Renal pelvis (tissue), 4 donors: Measurements from ENCODE around the gene IRF2. TPM values are rescaled to one million over a fixed set of nuclear protein-coding genes. Genes with fewer than 3 reads are reported as not detected.
A peak's percentile ranks its signal among the peaks of the same experiment; 100 is the strongest.

ENCODE experiments used
- DNase-seq: peaks from one replicate; pipeline ENCODE4 v3.0.0-alpha.2; 2013
- polyA plus RNA-seq, 3 donors: library from polyadenylated mRNA; unstranded; fragments of 120-200 nt; gene quantifications; one replicate each; pipeline ENCODE4 v1.2.1, GENCODE V29; 2013; ENCODE audit not compliant: insufficient read length in 3 of 3

Gene IRF2
- polyA plus RNA-seq, 3 donors, result 31.3 to 33.5 (median 33.1) TPM

DNA sequence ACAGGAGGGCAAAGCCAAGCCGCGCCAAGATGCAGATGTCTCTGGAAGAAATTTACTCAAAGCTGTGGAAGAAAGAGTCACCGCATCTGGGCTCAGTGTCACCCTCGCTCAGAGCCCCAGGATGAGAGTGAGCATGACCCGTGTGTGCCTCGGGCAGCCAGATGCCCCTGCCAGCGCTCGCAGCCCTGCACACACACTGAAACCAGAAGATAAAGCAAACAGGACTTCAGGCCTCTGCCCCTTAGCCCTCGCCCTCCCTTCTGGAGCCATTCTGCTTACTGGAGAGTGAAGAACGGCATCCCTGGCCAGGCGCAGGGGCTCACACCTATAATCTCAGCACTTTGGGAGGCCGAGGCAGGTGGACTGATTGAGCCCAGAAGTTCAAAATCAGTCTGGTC is 103.0 kb downstream of the IRF2 start:
- no peak for DNase-seq

DNA sequence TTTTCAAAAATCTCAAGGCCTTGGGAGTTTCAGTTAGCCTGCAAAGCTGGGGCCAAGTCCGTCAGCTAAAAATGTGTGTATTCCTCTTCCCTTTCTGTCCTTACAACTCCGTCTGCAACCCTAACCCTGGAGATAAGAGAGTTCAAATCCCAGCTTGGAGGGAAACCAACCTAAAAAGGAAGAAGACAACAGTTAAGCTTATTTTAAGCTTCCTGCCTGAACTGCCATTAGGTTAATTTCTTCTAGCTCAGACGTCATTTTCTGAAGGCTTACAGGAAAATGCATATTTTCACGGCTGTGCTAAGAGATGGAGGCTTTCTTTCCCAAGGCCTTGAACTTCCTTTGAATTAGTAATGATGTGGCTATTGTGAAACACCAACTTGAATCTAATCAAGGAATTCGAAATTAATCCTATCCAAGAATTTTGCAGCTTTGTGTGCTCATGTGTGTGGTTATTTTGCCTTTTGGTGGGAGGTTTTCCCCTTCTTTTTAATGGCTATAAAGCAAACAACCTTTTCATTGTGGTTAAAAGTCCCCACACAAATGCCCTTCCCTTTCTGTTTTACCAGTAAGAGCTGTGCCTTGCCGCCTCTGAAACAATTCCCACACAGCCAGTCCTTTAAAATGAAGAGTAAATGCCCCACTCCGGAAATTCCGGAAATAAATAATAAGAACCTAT is 103.5 kb downstream of the IRF2 start:
- DNase-seq, result no peak

DNA sequence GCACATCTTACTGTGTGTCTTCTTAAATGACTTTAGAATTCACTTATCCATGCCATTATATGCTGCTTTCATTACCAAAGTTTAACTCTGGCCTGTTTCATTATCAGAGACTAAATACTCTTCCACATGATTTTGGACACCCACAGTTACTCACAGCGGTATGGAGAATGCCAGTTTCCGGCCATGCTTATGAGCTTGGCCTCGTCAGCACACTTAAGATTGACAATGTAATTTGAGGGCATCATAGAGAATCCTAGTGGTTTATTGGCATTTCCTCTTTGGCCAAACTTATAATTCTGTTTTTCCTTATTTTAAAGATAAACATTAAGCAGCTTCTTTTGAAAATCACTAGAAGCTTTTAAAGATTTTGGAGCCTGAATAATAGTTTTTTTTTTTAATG is 104.5 kb downstream of the IRF2 start:
- DNase-seq, result no peak

DNA sequence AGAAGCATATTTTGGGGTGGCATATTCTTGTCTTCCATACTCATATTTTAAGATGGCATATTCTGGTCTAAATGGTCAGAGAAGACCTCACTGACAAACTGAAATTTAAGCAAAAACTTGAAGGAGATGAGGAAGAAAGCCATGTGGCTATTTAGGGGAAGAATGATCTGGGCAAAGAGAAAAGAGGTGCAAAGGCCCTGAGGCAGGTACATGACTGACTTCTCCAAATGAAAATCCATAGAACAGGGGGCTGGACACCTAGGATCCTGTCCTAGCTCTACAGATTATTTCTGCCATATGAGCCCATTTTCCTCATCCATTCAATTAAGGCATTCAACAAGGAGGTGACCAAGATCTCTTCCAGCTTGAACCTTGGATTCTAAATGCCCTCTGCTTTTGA is 105.6 kb downstream of the IRF2 start:
- DNase-seq, result no peak

DNA sequence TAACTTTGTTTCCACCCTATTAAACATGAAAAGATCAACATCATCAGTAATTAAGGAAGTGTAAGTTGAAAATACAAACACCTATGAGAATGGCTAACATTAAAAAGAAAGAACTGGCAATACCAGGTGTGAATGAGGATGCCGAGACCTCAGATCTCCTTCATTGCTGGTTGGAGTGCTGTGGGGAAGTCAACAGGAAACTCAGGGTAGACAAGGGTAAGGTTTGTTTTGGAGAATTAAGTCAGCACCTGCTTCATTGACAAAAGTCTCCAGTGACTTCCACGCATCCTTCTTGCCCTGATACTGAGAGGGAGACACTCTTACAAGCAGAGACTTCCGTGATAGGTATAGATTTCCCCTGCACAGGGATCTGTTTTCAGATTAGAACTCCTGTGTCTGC is 106.1 kb downstream of the IRF2 start:
- DNase-seq, result no peak

DNA sequence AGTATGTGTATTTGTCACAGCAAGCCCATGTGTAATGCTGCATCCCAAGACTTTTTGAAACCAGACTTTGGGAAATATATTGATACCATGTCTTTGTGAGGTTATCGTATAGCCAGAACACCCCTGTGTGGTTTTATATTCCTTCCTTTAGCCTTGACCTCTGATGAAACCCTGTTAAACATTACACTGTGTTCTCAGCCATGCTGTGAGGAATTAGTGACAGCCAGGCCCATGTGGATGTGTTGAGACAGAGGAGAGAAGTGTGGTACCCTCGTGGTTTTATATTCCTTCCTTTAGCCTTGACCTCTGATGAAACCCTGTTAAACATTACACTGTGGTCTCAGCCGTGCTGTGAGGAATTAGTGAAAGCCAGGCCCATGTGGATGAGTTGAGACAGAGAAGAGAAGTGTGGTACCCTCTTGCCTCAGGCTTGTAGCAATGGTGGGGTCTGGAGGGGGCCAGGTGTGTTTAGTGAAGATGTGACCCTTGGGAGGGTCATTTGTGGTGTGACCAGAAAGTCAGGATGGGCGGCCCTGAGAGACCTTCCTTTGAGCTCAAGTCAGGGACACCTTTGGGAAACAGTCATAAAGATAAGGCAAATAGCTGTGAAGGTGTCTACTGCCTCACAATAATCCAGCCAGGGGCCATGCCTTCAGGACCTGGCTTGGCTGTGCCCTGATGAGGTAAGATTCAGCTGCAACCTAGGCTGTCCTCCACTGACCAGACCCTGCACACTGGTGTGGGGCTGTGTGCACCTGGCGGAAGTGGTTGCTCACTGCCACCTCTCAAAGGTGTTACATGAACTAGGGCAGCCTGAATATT is 110.0 kb downstream of the IRF2 start:
- DNase-seq, result no peak

DNA sequence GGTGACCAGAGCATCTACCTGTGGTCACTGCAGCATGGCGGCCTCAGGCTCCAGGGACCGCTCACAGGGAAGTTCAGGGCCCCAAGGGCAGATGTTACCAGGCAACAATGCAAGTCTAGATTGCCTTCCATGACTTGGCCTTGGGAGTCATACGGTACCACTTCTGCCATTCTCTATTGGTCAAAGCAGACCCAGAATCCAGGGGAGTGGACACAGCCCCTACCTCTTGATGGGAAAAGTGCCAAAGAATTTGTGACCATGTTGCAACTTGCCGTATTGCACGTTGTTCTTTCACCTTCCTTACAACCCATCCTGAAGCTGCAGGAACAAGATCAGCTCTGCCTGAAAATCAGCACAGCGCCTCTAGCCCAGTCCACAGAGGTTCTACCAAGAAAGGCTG is 111.1 kb downstream of the IRF2 start:
- DNase-seq, result no peak

DNA sequence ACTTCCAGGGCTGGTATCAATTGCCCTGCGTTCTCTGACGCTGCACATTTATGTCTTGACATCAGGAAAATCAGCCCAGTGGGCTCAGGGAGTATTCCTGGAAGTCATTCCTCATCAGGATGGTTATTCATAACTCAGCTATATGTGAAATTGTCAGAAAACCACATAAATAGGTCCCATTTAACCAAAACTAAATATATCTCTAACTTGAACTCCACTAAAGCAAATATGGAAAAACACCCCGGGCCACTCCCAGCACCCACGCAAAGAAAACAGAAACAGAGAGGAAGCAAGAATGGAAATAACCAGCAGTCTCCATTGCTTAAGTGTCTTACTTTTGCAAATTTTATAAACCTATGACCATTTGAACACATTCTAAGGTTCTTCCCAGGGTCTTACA is 112.0 kb downstream of the IRF2 start:
- DNase-seq, result no peak

DNA sequence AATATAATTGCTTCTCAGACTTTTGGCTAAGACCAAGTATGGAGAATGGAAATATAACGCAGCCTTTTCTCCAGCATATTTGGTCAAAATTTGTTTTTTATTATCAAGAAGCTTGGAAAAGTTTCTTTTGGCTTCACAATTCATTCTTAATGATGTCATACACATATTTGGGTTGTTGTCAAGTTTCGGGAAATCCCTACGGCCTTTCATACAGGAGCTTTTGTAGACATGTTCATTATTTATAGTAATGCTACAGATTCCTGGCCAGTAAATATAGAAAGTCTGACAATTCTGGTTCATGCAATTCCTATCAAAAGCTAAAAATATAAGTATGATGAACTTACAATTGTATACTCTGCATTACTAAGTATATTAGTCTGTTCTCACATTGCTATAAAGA is 112.9 kb downstream of the IRF2 start:
- DNase-seq, result no peak

DNA sequence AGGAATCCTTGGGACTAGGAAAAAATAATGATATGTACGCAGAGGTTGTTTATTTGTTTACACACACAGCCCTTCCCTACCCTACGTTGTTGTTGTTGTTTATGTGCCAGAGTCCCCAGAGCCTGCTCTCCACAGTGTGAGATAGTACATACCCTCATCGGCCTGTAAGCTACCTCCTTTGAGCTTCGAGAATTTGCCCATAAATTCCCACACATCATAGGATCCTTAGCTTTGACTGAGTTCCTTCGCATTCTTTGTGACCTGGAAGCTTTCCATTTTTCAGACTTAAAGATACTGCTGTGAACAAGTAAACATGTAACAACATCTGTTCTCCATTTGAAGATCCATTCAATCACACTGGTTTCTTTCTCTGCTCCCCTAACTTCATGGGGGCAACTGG is 114.5 kb downstream of the IRF2 start:
- DNase-seq, result no peak

DNA sequence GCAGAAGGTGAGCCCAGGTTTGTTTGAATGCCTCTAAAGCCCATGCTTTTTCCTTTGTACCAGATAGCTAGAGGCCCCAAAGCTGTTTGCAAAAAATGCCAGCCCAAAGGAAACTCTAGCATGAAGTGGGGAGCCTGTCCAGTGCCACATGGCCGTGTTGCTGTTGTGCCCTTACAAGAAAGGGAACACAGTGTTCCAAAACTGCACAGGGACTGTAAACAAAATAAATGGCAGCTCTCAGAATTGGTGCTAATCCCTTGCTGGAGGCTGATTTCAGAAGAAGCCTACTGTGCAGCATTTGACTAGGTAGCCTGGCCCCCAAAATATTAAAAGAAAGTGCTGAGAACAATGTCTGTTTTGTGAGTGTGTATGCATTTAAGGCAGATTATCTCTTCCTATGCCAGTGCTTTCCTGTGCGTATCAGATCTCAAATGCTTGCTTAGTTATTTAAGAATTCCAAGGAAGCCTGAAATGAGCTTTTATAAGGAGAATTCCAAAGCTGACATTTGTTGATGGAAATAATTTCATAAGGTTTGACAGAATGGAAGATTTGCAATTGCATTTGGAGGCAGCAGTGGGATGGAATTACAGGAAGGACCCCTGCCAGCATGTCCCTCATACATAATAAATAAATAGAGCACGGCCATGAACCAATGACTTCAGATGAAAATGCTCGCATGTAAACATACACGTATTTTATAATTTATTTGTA is 115.7 kb downstream of the IRF2 start:
- DNase-seq, result no peak

DNA sequence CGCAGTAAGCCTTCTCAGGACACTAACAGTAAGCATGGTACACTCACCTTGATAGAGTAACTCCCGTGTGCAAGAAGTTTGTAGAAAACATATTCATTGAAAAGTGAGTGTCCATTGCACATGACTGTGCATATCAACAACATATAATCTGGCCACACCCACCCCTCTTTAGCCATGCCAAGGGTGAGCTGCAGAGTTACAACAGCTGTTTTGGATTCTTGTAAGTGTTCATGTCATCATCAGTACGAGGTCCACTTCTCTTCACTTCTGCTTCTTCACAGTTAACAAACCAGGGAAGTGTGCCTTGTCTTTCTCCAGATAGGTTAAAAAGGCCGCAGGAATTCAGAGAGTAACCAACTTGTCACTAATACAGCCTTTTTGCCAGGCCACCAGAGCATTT is 116.6 kb downstream of the IRF2 start:
- no peak for DNase-seq

DNA sequence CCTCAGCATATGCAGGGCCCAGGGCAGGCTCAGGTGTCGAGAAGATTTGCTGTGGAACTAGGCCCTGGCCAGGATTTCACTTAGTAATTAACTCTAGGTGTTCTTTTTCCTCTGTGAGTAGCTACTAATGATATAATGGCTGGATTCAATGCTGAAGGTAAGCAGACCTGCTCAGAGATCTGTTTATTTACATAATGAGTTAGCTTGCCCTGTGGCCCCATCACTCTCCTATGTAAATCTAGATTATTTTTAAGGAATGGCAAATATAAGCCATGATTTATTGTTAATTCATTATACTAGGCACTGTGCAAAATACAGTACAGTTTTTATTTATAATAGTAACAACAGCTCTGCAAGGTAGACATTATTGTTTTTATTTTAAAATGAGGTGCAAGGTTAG is 117.2 kb downstream of the IRF2 start:
- no peak for DNase-seq

DNA sequence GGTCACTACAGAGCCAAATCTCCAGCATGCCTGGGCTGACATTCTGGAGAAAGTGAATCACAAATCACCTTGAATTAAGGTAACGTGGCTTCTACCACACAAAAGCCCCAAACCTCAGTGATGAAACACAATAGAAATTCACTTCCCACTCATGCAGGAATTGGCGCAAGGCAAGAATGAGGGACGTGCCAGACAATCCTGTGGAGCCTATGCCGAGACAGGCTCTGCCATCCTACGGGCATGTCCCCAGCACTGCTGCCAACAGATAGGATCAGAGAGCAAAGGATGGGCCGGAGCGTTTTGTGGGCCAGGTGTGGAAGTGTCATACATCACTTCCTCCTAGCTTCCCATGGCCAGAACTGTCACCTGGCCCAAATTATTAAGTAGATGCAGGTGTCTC is 118.0 kb downstream of the IRF2 start:
- DNase-seq, result no peak

DNA sequence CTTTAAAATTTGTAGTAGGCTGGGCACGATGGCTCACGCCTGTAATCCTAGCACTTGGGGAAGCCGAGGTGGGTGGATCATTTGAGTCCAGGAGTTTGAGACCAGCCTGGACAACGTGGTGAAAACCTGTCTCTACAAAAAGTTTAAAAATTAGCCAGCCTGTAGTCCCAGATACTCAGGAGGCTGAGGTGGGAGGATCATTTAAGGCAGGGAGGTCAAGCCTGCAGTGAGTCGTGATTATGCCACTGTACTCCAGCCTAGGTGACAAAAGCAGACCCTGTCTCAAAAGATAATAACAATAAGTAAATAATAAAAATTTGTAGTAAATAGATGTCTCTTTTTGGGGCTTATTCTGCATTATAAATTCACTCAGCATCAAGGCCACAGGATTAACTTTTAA is 118.5 kb downstream of the IRF2 start:
- DNase-seq, result no peak

DNA sequence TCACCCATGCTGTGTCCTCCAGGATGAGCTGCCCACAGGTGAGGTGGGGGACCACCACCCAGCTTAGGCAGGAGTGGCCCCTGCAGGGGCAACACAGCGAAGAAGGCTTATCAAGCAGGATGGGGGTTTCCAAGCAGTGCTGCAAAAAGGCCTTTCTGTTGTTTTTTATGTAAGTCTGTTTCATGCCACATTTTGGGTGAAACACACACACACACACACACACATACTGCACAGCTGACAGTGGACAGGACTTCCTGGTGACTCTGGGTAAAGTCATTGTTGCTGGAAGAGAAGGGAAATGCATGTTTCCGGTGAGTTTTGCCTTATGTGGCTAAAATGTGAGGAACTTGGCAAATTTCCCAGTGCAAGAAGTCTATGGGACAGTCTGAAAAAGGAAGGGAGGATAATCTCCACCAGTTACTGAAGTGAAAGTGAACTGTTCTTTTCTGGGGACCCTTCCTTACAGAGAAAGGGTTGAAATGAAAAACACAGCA is 119.2 kb downstream of the IRF2 start:
- peak; percentile 76 for DNase-seq

DNA sequence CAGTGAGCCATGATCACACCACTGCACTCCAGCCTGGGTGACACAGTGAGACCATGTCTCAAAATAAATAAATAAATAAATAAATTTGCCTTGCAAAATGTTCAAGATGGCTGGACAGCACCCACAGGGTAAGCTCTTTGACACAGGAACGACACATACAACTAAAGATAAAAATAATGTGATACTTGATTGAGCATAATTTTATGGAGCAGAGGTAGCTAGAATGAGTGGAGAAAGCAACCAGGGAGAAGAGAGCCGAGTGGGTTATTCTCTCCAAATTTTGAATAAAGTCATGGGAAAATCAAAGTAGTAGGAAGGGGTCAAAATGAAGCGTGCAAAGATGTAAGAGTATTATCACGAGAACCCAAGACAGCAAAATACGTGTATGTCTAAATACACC is 121.5 kb downstream of the IRF2 start:
- no peak for DNase-seq

DNA sequence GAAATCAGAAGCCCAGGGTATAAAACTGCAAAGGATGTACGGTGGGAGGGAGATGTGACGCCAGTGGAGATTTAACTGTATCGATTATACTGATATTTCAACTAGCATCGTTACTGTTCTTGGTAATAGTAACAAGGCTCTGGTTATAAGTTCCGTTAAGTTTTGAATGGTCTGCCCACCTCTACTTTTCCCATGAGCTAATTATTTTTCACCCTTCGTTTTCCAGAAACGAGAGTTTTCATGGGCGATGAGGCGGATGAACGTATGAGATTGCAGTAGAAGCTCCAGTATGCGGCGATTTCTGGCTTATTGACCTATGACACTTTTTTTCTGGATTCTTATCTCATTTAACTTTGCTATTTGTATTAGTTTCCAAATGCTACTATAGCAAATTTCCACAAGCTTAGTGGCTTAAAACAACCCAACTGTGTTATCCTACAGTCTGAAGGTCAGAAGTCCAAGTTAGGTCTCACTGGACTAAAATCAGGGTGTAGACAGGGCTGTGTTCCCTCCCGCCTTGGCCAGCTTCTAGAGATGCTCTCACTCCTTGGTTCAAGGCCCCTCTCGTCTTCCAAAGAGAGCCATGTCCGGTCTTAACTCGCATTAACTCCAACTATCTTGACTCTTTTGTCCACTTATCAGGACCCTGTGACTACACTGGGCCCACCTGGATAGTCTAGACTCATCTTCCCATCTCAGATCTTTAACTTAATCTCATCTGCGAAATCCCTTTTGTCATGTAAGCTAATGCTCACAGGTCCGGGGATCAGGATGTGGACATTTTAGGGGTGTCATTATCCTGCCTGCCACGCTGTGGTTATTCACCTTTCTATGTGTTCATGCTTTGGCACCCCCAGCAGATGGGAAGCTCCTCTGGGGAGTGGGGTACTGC is 122.5 kb downstream of the IRF2 start:
- no peak for DNase-seq

DNA sequence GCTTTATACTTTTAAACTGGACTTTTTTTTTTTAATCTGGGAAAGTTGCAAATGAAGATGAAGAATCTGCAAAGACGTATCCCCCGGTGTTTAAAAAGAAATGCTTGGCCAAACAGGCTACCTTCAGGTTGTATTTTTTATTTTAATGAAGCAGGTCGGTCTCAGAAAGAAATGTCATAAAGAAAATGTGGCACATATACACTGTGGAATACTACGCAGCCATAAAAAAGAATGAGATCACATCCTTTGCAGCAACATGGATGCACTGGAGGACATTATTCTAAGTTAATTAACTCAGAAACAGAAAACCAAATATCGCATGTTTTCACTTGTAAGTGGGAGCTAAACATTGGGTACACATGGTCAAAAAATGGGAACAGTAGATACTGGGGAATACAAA is 123.4 kb downstream of the IRF2 start:
- DNase-seq, result no peak

DNA sequence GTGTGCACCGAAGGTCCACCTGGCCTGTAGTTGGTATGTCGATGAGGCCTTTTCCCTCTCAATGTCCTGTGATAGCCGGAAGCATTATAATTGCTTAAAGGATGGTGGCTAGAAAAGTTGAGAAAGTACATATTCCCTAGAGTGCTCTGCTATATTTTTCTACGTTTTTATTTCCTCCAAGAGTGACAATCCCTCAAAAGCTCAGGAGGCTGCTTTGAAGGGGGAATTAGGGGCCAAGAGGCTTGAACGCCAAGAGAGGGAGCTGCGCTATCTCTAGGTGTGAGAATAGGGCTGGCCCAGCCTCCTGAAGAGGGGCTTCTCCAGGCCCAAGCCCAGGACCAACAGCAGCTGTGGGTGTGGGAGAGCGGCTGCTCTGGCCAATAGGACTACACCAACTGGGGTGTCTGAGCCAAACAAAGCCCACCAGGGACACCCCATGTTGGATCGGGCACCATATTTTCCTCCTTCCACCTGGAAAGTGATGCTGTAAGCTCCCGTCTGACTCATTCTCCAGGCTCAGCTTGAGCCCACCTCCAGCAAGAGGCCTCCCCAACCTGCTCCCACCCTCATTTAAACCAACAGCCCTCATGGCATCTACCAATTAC is 124.0 kb downstream of the IRF2 start:
- no peak for DNase-seq

DNA sequence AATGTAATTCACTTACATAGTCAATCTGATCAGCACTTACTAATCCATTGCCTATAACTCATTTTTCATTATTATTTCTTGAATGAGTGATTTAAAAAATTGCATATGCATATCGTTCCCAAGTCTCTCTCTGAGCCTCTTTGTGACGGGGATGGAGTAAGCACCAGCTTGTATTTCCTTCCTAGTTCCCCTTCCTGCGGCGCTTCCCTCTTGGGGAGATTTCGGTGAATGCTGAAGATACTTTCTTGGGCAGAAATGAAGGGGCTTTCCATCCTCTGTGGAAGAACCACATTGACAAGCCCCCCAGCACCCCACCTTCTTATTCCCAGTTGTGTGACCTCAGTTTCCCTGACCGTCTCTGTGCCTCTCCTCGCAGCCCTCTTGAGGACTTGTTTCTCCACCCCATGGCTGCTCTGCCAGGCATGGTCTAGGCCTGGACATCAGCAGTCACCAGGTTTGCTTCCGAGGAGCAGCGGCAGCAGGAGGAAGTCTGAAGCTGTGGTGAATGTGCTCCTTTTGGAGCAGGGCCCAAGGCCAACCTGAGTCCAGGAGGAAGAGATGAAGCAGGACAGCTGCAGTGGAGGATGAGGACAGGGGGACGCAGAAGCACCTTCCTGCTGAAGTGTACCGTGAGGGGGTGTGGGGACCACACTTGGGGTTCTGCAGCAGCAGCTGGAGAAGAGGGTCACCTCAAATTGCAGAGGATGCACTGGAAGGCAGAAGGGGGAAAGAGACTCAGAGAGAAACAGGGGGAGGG is 124.9 kb downstream of the IRF2 start:
- DNase-seq, result no peak
